HG03159 (cell line): ENCODE results near the gene ARHGEF38.

Source experiments
- ATAC-seq: cut with Tn5 transposase; IDR thresholded peaks from one replicate; pipeline ENCODE4 v1.9.1; 2021; ENCODE audit warnings: mild to moderate bottlenecking, moderate library complexity; ENCODE audit not compliant: unreplicated experiment

ARHGEF38 gene, protein sequence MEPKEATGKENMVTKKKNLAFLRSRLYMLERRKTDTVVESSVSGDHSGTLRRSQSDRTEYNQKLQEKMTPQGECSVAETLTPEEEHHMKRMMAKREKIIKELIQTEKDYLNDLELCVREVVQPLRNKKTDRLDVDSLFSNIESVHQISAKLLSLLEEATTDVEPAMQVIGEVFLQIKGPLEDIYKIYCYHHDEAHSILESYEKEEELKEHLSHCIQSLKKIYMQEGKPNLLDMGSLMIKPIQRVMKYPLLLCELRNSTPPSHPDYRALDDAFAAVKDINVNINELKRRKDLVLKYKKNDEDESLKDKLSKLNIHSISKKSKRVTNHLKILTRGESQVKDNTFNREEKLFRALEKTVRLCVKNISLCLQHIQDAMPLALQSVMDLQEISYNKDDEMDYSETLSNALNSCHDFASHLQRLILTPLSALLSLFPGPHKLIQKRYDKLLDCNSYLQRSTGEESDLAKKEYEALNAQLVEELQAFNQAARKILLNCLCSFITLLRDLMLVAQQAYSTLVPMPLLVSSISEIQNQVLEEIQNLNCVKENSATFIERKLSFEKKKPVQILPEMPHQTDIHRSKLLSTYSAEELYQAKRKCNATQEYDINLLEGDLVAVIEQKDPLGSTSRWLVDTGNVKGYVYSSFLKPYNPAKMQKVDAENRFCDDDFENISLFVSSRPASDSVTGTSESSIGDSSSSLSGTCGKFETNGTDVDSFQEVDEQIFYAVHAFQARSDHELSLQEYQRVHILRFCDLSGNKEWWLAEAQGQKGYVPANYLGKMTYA

DNA sequence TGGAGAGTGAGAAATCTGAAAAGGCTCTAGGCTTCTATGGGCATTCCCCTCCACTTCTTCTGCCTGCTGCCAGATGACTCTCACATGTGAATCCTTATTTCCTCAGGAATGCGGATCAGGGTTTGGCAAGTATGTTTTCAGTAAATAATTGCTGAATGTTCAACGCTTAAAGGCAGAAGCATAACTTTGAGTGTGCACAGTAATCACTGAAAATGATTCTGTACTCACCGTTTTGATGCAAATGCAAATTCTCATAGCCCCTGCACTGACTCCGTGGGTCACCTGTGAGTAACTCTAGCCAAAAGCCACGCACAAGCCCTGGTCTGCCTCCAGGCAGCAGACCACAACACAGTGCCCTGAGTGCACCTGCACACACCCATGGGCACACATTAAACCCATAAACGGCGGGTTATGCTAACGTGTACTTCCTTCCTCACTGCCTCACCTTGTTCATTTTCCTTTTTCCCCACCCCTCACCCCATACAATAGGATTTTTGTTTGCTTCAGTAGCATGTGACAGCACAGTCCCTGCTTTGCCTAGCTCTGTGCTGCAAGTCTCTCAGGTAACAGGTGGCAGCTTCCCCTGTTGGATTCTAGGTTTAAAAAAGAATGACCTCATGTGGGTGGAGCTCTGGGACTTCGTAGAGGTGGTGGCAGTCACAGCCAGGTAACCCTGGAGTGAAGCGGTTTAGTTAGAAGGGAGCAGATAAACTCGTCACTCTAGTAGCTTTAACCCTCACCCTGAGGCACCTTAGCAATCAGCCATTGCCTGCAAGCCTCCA lies at the start of gene ARHGEF38:
ARHGEF38 (plus strand) TSS at position 656 of the 782 bp plus-strand sequence. CDS start 146 bp downstream, outside the sequence.
- ATAC-seq = no peak

DNA sequence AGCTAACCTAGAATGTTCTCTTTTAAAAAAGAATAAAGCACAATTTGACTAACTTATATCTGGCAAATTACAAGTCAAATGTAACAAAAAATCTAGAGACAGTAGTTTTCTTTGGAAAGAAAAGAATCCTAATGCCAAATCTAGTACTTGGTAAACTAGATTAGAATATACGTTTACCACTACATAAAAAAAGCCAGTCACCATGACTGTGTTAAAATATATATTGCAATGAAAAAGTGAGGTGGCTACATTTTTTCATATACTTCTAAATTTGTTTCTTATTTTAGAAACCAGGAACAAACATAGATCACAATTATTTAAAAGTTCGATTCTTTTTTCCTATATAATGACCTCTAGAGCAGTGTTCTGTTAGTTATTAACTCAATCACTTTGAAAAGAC lies 48.9 kb upstream of the ARHGEF38 start:
- no peak for ATAC-seq

DNA sequence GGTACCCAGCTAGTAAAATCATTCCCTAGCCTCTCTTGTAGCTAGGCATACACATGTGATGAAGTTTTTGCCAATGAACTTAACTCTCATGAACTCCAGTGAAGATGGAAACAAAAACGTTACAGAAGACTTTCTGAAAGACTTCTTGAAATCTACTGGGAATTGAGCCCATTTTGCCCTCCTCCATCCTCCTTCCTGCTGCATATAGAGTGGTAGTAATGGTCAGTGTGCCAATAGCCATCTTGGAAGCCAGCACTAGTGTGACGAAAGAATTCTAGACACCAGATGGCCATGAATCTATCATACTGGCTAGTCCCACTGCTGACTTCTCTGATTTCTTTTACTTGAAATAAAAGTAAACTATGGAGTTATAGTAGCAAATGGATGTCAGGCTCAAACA lies 47.7 kb upstream of the ARHGEF38 start:
- no peak for ATAC-seq

DNA sequence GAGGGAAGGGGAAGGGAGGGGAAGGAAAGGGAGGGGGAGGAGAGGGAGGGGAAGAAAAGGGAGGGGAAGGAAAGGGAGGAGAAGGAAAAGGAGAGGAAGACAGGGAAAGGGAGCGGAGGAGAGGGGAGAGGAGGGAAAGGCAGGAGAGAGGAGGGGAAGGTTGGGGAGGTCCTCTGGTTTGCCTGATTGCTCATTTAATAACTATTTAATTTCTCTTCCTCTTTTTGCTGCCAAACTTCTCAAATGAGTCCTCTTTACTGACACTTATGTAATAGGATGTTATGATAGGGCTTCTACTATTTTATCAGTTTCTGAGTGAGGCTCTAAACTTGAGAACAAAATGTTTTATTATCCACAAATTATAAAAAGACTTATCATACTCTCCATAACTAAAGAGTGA lies 43.1 kb upstream of the ARHGEF38 start:
- ATAC-seq = peak; percentile 95

DNA sequence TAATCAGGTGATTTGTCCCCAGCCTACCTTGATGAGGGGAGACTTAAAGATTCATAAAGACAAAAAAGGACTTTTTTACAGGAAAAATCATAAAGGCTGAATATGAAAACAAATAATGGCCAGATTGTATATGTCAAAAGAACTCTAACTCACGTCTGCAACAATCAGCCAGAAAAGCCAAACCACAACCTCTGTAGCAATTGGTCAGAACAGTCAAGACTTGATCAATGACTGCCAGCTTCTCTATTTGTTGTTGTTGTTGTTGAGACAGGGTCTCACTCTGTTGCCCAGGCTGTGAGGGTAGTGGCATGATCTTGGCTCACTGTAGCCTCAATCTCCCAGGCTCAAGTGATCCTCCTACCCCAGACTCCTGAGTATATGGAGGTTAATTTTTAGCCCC lies 42.7 kb upstream of the ARHGEF38 start:
- peak; percentile 51 for ATAC-seq

DNA sequence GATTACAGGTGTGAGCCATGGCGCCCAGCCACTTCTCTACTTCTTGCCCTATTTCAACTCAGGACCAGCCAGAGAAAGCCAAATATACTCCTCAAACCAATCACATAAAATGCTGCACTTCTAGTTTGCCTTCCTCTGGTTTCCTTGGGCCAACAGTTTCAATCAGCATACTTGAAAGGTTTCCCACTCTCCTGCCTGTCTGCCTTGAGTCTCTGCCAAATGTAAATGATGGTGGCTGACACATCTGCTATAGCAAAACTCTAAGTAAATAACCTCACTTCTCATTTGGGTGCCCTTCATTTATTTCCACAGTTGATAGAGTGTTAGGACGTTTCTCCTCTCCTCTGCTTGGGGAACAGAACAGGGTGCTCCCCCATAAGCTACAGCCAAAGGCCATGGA lies 42.2 kb upstream of the ARHGEF38 start:
- no peak for ATAC-seq

DNA sequence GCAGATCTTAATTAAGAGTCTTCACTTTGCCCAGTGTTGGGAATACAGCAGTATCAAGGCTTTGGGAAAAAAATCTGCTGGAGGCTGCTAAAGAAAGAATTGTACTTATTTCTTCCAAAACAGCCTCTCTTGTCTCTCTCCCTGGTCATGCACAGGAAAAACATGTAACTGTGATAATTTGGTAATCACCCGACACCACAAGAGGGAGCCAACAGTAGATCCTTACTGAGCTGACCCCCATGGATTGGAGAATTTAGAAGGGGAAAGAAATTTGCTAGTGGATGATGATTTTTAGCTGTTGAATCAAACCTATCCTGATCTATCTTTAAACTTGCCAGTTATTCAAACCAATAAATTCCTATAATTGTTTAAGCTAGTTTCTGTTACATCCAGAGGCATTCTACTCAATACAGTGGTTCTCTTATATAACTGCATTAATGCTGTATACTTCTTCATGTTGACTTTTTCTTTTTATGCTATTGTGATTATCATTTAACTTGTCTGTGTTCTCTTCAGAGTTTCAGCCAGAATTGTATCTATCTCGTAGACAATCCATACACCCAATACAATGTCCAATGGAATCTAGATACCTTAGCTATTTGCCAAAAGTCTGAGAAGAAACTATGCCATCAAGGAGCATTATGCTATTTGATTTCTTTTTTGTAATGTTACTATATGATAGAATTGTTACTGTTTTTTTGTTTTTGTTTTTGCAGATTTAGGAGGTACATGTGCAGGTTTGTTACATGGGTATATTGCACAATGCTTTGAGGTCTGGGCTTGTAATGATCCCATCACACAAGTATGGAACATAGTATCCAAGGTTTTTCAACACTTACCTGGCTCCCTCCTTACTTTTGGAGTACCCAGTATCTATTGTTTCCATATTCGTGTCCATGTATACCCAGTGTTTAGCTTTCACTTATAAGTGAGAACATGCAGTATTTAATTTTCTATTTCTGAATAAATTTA lies 31.3 kb upstream of the ARHGEF38 start:
- peak; percentile 85 for ATAC-seq

DNA sequence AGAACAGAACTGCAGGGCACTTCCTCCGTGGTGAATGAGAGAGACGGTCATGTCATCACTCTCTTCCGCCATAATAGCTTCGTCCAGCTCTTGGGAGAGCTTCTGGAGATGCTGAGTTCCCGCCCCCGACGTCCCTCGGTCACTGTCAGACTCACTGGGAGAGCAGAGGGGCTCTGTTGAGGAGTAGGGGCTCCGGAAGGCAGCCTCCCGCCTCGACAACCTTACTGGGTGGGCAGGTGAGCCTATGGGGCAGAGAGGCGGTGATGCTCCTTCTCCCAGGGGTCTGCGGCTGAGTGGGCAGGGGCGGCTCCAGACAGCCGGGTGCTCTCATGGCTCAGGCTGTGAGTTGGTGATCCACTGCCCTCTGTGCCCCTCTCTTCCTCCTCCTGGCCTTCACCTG lies 25.8 kb upstream of the ARHGEF38 start:
- no peak for ATAC-seq

DNA sequence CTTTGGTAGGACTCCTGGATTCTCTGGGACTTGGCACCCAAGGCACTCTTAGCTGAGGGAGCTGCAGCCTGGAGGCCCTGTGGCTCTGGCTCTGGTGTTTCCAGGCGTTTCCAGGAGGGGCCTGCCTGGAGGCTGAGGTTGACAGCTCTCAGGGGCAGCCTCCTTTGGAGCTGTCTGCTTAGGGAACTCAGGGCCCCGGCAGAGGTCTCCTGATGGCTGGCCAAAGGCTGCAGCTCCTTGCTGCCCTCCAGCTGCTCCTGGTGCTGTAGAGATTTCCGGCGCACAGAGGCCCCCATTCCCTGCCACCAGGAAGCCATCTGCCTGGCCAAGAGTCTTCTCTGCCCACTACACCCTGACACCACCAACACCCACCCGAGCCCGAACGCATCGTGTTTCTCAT lies 25.3 kb upstream of the ARHGEF38 start:
- ATAC-seq = no peak

DNA sequence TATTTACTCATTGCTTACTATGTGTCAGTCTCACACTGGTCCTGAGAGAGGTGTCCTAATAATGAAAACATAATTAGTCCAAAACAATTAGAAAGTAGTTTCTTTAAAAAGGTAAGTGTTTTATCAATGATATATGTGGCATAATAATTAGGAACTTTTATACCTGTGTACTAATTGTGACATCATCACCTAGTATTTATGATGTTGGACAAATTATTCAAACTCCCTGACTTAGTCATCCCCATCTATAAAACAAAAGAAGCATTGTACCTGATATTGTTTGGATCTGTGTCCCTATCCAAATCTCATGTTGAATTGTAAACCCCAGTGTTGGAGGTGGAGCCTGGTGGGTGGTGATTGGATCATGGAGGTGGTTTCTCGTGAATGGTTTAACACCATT lies 15.8 kb upstream of the ARHGEF38 start:
- no peak for ATAC-seq

DNA sequence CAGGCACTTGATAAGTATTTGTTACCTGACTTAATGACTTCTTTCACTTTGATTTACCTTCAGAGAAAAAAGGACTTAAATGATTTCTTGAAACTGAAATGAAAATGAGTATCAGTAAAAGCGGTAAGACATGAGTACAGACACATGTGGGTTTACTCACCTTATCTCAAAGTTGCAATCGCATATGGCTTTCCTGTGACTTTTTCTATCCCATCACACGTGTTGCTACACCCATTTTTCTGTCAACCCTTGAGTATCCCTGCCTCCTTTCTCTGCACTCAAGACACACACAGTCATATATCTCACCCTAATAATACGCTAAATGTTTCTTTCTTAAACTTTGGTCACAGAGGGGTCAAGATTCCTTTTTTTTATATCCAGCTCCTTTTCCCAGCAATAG lies 11.0 kb upstream of the ARHGEF38 start:
- ATAC-seq = no peak

DNA sequence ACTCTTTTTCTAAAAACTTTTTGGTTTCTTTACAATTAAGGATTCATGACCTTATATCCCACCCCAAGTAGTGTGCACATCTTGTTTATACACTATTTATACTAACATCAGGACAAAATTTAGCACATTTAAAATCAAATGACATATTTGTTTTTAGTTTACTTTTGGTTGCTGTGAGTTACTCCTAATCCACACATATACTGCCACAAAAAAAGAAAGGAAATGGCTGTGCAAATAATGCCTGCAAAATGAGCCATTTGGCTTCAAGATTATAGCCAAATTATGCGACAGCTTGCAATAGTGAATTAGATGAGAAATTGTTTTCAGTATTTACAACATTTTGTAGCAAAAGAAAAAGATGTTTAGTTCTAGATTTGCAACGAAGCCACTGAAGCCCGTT lies 10.4 kb upstream of the ARHGEF38 start:
- ATAC-seq = no peak

DNA sequence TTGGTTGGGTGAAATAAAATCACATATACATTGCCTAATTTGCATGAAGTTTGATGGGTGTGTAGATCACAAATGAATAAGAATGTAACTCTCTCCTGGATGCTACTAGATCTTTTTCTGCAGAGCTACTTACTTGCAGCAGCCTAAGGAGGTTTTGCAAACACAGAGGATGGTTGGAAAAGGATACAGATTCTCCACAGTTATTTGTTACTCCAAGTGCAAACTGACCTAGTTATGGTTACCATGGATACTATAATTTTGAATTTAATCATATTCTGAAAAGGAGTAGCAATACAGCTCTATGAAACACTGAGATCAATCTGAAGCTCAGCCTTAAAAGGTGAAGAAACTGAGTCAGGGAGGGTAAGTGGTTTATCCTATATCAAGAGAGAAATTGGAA lies 9.1 kb upstream of the ARHGEF38 start:
- no peak for ATAC-seq

DNA sequence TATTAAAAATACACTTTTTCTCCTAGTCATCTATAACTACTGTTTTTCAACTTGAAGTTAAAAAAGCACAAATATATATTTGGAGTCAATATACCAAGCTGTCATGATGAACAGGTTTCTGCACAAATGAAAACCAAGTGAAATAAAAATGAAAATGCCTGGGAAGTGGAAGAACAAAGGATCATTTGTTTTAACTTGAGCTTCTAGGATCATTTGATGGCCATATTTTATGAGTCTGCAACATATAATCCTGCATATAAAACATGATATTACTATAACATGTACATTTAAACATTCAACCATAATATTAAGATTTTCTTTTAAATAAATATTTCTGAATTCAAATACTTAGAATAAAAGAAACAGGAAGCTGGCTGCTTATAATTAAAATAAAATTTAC lies 8.5 kb upstream of the ARHGEF38 start:
- no peak for ATAC-seq

DNA sequence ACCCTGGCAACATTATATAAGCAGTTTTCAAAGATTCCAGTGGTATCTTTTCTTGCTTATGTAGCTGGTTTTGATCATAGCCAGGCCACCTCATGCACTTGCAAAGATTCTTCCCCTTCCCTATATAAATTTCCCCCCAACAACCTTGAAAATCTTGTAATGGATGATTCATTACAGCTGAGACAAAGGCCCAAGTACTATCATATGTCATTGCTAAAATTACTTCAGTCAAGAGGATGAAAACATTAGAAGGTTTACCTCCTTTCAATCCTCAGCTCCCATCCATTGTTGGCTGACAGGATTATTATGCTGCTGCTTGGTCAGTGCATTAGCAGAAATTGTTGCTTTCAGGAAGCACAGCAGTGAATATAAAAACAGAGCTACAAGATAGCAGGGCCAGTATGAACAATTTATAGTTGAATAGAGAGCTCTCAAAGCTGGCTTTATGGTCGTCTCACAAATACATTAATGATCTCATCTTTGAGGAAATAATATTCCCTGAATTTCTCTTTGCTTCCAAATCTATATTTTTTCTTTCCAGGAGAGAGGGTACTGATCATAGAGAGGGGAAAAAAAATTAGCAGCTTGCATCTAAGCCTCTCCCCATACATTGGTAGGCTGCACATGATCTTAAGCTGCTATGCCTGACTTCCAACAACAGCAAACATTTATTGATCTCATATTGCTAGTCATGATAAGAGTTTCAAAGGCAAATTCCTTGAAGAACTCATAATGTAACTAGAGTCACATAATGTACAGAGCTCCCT lies 7.7 kb upstream of the ARHGEF38 start:
- no peak for ATAC-seq

DNA sequence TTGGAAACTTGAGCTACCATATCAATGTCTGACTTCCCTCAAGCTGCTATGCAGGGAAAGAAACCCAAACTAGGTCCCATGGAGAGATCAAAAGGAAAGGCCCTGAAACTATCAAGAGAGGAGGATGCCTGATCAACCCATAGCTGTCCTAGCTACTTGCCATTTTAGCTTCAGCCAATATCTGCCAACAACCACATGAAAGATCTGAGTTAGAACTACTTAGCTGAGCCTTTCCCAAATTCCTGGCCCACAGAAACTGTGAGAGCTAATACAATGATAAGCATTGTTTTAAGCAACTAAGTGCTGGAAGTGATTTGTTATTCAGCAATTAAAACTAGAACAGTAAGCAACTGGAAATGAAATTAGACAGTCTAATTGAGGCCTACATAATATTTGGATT lies 6.3 kb upstream of the ARHGEF38 start:
- ATAC-seq = no peak

DNA sequence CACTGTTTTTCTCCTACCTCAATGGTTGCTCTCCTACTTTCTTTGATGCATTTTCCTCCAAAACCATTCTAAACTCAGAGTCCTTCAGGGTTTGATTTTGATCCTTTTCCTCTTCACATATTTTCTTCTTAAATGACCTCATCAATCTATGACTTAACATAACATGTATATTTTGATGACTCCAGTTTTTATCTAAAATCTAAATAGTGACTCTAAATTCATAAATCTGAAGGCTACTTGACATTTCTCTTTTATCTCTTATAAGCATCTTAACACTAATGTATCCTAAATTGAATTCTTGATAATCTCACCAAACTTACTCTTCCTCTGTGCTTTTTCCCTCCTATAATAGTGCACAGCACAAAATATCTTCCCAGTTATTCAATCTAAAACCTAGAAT lies 4.7 kb upstream of the ARHGEF38 start:
- no peak for ATAC-seq

DNA sequence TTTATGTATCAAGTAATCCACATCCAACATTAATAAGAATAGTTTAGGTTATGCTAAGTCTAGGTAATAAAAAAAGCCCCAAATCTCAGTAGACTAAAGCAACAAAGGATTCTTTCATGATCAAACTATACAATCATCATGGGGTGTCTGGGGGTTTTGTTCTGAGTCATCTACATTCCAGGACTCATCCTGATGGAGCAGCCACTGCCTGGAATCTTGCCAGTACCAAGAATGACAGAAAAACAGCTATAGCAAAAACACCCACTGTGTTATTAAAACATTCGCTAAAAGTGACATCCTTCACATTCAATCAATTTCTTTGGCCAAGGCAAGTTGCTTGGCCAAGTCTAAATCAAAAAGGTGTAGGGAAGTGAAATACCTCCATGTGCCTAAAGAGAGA lies 3.9 kb upstream of the ARHGEF38 start:
- ATAC-seq = no peak

DNA sequence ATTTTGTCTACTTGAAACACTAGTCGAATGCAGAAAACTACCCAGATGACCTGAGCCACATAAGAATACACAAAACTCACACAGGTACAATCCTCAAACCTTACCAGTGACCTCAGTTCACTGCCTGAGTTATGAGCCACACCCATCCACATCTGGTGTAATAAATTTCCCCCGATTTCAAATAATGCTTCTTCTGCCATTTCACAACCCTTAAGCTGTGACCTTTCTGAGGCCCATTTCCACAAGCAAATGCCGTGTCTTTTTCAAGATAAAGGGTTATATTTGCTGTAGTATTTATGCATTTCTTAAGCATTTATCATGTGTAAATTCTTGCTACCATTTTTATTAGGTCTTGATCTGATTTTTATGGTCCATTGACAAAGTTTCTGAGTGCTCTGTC lies 1.8 kb upstream of the ARHGEF38 start:
- no peak for ATAC-seq

DNA sequence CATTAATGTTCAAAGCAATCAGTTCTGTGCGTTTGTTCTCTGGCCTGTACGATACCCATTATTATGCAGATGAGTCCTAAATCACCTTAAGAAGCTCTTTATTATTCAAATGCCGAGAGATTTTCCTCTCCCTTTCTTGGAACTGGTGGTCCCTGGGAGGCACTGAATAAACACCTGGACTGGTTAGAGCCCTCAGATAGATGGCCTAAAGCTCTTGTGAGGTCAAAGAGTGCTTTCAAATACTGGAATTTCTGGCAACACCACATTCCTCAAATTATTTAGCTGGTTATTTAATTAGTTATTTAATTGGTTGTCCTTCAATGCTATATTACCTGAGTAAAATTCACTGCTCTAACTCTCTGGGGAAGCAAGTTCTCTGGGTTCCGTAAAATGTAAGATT lies 3.0 kb downstream of the ARHGEF38 start:
- no peak for ATAC-seq
